ENCODE measurements around the gene BEST2. TPM values are rescaled to one million over a fixed set of nuclear protein-coding genes. Genes with fewer than 3 reads are reported as not detected.
"Not testable (repeated sequence)": the region's sequence is repeated elsewhere in the genome, so short reads cannot be mapped to it uniquely, and the experiment has no call there.

BEST2 gene
- polyA plus RNA-seq, 3 donors = 0.07 TPM; not detected in 2

DNA sequence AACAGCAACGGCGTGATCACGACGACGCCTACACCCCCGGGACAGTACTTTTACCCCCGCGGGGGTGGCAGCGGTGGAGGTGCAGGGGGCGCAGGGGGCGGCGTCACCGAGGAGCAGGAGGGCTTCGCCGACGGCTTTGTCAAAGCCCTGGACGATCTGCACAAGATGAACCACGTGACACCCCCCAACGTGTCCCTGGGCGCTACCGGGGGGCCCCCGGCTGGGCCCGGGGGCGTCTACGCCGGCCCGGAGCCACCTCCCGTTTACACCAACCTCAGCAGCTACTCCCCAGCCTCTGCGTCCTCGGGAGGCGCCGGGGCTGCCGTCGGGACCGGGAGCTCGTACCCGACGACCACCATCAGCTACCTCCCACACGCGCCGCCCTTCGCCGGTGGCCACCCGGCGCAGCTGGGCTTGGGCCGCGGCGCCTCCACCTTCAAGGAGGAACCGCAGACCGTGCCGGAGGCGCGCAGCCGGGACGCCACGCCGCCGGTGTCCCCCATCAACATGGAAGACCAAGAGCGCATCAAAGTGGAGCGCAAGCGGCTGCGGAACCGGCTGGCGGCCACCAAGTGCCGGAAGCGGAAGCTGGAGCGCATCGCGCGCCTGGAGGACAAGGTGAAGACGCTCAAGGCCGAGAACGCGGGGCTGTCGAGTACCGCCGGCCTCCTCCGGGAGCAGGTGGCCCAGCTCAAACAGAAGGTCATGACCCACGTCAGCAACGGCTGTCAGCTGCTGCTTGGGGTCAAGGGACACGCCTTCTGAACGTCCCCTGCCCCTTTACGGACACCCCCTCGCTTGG, 40.7 kb downstream of the BEST2 start:
- H3K27ac ChIP-seq (ENCODE audit: low read depth, low read length) = peak overlapping the region; percentile 100
- 0 to 1% (median 0%) methylated on average over 76 to 84 of the region's 84 CpGs for WGBS, 3 donors

DNA sequence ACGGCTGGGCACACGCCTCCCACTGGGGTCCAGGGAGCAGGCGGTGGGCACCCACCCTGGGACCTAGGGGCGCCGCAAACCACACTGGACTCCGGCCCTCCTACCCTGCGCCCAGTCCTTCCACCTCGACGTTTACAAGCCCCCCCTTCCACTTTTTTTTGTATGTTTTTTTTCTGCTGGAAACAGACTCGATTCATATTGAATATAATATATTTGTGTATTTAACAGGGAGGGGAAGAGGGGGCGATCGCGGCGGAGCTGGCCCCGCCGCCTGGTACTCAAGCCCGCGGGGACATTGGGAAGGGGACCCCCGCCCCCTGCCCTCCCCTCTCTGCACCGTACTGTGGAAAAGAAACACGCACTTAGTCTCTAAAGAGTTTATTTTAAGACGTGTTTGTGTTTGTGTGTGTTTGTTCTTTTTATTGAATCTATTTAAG, 41.3 kb downstream of the BEST2 start:
- 1% methylated on average over 22 of the region's 22 CpGs for whole genome bisulfite sequencing, 3 donors
- H3K27ac ChIP-seq (ENCODE audit: low read depth, low read length) = peak overlapping the region; percentile 100

DNA sequence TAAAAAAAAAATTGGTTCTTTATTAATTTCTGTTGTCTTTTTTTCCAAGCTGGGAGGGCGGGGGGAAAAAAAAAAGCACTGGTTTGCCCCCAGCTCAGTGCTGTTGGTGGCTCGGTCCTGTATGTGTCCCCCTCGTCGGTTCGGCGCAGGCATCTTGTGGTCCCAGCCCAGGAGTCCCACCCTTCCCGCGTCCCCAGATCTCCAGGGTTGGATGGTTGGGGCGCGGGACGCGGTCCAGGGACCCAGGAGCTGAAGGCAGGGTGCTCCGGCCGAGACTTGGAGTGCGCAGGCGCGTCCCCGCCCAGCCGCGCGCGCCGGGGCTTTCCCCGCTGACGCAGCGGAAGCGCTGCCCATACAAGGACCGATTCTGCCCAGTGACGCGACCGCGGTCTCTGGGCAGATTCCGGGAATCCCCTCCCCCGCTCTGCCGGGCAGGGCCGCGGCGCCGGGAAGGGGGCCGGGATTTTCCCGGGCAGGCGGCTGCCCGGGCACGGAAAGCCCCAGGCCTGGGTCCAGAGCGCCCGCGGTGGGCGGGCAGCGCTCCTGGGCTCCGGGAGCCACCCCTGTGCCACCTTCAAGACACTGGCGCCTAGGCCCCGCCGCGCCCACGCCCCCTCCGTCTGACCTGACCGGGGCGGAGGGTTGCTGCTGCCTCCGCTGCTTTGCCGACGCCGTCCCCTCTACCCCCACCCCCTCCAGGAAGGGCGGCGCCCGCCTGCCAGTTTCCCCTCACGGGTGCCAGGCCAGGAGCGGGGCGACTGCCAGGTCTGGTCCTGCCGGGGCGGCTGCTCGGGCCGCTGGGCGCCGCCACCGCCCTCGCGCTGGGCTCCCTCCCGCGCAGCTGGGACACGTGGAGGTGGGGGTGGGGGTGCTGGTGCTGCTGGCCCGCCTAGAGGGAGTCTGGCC, 42.0 kb downstream of the BEST2 start:
- WGBS, 3 donors = 0 to 1% (median 0%) methylated on average over 74 to 81 of the region's 81 CpGs
- H3K27ac ChIP-seq (ENCODE audit: low read depth, low read length) = peak overlapping the region; percentile 100

DNA sequence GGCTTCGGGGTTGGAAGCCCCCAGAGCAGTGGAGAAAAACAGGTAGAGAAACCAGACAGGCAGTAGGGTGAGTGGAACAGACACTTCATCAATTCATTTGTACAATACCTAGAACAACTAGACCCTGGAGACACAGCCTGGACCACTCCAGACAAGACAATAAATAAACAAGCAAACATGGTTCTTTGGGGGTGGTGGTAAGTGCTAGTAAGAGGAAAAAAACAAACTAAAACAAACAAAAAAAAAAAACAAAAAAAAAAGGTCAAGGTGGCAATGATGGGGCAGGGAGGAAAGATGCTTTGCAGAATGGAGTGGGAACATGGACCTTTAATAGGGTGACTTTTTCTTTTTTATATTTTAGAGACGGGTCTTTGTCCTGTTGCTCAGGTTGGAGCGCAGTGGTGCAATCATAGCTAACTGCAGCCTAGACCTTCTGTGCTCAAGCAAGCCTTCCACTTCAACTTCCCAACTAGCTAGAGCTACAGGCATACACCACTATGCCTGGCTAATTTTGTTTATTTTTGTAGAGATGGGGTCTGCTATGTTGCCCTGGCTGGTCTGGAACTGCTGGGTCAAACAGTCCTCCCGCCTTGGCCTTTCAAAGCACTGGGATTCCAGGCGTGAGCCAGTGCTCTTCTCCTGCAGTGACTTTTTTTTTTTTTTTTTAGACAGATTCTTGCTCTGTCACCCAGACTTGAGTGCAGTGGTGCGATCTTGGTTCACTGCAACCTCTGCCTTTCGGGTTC, 42.8 kb downstream of the BEST2 start:
- peak overlapping the region; percentile 100 for H3K27ac ChIP-seq (ENCODE audit: low read depth, low read length)
- WGBS, 3 donors = 68 to 69% (median 69%) methylated on average over 7 of the region's 7 CpGs

DNA sequence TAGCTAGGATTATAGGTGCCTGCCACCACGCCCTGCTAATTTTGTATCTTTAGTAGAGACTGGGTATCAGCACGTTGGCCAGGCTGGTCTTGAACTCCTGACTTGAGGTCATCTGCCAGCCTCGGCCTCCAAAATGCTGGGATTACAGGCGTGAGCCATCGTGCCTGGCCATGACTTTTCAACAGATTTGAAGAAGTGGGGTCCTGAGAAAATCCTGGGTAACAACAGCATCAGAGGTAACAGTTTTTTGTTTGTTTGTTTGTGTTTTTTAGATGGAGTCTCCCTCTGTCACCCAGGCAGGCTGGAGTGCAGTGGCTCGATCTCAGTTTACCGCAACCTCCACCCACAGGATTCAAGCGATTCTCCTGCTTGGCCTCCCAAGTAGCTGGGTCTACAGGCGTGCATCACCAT, 43.4 kb downstream of the BEST2 start:
- H3K27ac ChIP-seq (ENCODE audit: low read depth, low read length) = no peak overlapping the region
- WGBS, 3 donors = 88 to 95% (median 94%) methylated on average over 9 of the region's 9 CpGs

DNA sequence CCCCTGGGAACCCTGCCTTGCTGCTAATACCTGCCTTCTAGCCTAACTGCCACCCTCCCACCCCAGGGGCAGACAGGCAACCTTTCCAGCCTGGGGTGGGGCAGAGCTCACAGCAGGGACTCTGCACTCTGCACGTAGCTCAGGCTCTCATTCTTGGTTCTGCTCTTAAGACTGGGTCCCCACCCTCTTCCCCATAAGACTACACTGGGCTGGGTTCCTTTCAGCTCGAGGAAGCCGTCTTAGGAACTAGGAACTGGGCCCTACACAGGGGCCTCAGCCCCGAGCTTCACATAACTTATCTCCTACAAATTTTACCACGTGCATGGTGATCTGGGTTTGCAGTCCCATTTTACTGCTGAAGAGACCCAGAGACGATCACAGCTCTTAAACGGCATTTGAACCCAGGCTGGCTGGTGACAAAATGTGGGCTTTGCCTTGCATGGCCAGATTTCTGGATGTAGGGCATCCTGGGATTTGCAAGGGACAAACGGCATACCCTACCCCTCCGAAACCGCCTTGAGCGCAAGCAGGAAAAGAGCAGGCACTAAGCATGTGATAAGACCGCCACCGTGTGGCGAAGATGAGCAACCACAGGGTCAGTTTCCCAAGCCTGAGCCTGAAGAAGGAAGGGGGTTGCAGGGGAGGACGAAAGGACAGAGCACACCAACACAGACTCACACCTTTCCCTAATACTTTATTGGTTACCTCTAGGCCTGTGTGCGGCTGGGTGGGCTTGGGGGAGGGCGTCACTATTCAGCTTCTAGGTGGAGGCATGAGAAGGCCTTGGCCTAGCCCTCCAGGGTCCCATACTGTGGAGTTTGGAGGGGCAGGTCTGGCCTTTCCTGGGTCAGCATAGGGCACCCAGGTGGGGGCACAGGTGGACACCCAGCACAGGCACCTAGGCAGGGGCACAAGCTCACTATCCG, 44.8 kb downstream of the BEST2 start:
- no peak overlapping the region for H3K27ac ChIP-seq (ENCODE audit: low read depth, low read length)
- 8 to 11% (median 10%) methylated on average over 18 of the region's 18 CpGs for WGBS, 3 donors

DNA sequence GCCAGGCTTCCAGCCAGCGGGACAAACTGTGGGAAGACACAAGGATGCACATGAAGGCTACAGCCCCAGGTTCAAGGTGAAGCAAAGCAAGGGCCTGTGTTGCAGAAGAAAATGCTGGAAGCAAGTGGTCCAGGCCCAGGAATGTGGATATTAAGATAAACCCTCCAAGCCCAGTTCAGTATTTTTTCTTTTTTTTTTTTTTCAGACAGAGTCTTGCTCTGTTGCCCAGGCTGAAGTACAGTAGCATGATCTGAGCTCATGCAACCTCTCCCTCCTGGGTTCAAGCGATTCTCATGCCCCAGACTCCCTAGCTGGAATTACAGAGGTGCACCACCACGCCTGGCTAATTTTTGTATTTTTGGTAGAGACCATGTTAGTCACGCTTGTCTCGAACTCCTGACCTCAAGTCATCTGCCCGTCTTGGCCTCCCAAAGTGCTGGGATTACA, 45.6 kb downstream of the BEST2 start:
- H3K27ac ChIP-seq (ENCODE audit: low read depth, low read length) = no peak overlapping the region
- WGBS, 3 donors = 92 to 94% (median 94%) methylated on average over 6 of the region's 6 CpGs

DNA sequence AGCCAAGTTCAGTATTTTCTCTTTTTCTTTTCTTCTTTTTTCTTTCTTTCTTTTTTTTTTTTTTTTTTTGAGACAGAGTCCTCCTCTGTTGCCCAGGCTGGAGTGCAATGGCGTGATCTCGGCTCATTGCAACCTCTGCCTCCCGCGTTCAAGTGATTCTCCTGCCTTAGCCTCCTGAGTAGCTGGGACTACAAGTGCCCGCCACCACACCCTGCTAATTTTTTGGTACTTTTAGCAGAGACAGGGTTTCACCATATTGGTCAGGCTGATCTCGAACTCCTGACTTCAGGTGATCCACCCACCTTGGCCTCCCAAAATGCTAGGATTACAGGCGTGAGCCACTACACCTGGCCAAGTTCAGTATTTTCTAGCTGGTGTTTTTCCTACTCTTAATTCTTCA, 46.0 kb downstream of the BEST2 start:
- H3K27ac ChIP-seq (ENCODE audit: low read depth, low read length) = not testable (repeated sequence)
- 97 to 99% (median 99%) methylated on average over 7 of the region's 7 CpGs for WGBS, 3 donors

DNA sequence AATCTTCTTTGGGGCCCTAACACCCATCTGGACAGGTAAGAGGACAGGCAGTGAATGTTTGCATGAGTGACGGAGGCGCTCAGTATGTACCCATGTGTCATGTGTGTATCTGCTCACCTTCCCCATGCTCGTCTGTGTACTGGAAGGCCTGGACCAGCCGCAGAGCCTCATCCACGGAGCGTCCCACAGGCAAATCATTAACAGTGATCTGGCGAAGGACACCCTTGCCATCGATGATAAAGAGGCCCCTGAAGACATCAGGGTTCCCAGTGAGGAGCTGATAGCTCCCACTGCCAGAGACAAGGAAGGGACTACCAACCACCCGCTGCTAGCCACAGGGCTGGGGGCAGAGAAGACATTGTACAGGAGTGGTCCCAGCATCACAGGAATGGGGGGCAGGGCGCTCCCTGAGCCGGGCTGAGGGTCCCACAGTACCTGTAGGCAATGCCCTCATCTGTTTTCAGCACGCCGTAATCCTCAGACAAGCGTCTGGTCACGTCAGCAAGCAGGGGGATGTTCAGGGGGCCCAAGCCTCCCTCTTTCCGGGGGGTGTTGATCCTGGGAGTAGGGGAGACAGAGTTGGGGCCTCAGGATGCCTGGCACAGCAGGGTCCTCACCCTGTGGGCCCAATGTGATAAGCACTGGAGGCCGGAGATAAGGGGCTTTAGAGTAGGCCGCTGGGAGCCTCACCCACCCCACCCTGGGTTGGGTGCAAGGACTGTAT, 48.3 kb downstream of the BEST2 start:
- 69 to 93% (median 90%) methylated on average over 18 of the region's 18 CpGs for WGBS, 3 donors
- no peak overlapping the region for H3K27ac ChIP-seq (ENCODE audit: low read depth, low read length)

DNA sequence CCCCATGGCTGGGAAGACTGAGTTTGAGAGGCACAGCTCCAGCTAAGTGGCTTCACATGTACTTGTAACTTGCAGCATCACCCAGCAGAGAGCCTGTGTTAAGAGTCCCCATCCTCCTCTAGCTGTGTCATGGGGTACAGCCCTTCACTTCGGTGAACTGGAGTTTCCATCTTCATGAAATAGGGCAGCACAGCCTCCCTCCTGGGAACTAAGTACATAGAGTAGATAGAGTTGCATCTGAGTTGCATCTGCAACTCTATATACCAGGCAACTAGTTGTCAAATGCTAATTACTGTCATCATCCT, 48.8 kb downstream of the BEST2 start:
- WGBS, 3 donors = 76 to 91% (median 76%) methylated on average over 1 of the region's 1 CpG
- no peak overlapping the region for H3K27ac ChIP-seq (ENCODE audit: low read depth, low read length)

DNA sequence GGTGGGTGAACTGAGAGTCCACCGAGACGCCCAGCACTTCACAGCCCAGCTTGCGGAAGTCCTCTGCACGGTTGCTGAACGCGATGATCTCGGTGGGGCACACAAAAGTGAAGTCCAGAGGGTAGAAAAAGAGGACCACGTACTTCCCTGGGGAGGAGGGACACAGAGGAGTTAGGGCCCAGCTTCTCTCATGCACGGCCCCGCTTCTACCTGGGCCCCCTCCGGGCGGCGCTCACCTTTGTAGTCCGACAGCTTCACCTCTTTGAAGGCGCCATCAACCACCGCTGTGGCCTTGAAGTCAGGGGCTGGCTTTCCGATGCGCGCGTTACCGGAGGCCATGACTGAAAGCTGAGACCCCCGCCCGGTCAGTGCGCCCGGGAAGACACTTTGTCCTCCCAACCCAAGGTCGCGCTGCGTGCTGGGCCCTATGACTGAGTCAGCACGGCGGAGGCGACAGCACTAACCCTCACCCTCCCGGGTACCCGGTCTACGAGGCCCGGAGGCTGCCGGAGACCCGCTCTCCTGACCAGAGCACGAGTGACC, 49.4 kb downstream of the BEST2 start:
- no peak overlapping the region for H3K27ac ChIP-seq (ENCODE audit: low read depth, low read length)
- 3 to 14% (median 10%) methylated on average over 35 to 38 of the region's 38 CpGs for WGBS, 3 donors

DNA sequence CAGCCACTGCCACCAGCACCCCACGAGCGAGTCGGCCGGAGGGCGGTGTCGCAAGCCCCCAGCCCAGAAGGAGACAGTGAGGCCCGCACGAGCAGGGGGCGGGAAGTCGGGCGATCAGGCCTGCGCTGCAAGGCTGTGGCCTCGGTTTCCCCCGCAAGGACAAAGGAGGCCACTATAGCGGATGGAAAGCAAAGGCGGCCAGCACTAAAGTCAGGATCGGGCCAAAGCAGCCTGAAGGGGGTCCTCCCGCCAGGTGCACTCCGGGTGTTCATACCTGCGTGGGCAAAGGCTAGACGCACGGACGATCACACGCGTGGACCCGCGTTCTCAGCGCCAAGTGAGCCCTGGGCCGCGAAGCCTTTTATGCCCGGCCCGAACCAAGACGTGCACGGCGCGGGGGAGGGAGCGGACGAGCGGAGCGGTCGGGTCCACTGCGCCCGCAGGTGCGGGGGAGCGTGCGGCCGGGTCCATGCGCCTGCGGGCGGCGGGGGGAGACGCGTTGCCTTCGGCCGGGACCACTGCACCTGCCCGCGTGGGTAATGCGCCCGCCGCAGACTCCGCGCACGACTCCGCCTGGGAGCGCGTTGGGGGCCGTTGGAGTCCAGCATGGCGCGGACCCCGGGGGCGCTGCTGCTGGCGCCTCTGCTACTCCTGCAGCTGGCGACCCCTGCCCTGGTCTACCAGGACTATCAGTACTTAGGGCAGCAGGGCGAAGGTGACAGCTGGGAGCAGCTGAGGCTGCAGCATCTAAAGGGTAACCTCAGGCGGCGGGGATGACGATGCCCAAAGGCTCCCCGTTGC, 50.1 kb downstream of the BEST2 start, which contains the start of the genes PRDX2 and THSD8:
TSS of gene PRDX2 (minus strand) at position 335 of the 801 bp plus-strand sequence. CDS start 539 bp downstream, outside the sequence.
TSS of gene THSD8 (plus strand) at position 604 of the 801 bp plus-strand sequence. CDS start at position 607, 3 bp downstream.
- WGBS, 3 donors = 0% methylated on average over 76 to 78 of the region's 78 CpGs
- no peak within 1 kb of the TSS for H3K27ac ChIP-seq (ENCODE audit: low read depth, low read length)

DNA sequence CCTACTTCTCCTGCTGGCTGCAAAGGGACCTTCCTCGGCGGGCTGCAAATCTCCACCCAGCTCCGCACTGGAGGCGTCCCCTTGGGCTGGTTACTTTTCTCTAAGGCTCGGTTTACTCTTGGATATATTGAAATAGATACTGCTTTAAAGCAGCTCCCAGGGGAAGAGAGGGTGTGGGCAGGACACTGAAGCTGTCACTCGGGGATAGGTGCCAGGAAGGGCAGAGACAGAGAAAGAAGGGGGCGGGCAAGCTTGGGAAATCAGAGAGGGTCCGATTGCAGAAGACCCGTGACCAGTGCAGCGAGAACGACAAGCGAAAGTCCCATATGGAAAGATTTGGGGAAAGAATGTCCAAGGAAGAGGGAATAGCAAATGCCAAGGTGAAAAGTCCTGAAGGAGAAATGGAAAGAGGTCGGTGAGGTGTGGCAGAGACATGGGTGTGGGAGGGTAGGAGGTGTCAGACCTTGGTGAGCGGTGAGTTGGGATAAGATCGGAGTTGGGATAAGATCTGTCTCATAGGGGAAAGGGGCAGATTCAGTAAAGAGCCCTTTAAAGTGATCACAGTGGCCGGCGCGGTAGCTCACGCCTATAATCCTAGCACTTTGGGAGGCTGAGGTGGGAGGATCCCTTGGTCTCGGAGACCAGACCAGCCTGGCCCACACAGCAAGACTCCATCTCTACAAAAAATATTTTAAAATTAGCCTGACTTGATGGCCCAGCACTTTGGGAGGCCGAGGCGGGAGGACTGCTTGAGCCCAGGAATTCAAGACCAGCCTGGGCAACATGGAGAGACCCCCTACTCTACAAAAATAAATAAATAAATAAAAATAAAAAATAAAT, 50.9 kb downstream of the BEST2 start:
- H3K27ac ChIP-seq (ENCODE audit: low read depth, low read length) = no peak overlapping the region
- 33 to 48% (median 40%) methylated on average over 22 of the region's 22 CpGs for WGBS, 3 donors

DNA sequence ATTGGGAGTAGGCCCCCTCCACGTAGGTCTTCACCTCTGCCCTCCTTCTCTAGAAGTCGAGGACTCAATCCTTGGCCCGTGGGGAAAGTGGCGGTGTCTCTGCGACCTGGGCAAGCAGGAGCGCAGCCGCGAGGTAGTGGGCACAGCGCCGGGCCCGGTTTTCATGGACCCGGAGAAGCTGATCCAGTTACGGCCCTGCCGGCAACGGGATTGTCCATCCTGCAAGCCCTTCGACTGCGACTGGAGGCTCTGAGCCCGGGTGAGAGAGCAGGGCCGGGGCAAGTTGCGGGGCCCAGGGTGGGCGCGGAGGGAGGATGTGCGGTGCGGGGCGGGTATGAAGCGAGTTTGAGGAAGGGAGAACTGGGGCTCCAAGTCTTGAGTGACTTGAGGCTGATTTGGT, 52.5 kb downstream of the BEST2 start:
- WGBS, 3 donors = 91 to 94% (median 93%) methylated on average over 26 of the region's 26 CpGs
- H3K27ac ChIP-seq (ENCODE audit: low read depth, low read length) = no peak overlapping the region
